ENCODE data around the gene CASZ1.

The CASZ1 gene

GRCh38 chr1:10829067-10829818 lies 32.8 kb upstream of the CASZ1 start:
- Histone ChIP-seq H3F3A (ENCODE audit: insufficient read depth) (no peaks in the 10 kb centered on the region), H2AFZ (ENCODE audit: low read depth, low read length, severe bottlenecking) (no peak overlapping the region), H3K9me2 (replicated peaks; ENCODE audit: insufficient read depth, low read length) (no peaks in the 10 kb centered on the region), H3K9me3 (ENCODE audit: insufficient read depth, low read length) (no peaks in the 10 kb centered on the region), H3K36me3 (ENCODE audit: low read length) (no peaks in the 10 kb centered on the region), H3K79me2 (ENCODE audit: insufficient read depth, low read length) (no peaks in the 10 kb centered on the region), H3K4me2 (ENCODE audit: low read depth, low read length, poor library complexity, severe bottlenecking) (no peak overlapping the region), H3K27me3 (ENCODE audit: low read length) (no peaks in the 10 kb centered on the region), H3K27ac (ENCODE audit: low read depth, low read length) (no peak overlapping the region), H4K20me1 (ENCODE audit: low read depth, low read length) (no peaks in the 10 kb centered on the region), H3K9ac (ENCODE audit: low read length) (no peak overlapping the region), H3K4me3 (ENCODE audit: insufficient read depth, low read length, poor library complexity, severe bottlenecking) (no peak overlapping the region)
- TF ChIP-seq EZH2phosphoT487 (conservative IDR thresholded peaks at IDR 0.05; ENCODE audit: low read length) (no peak), CTCF (IDR thresholded peaks at IDR 0.05; ENCODE audit: insufficient read depth, low read length, poor library complexity, severe bottlenecking) (no peak)

GRCh38 chr1:10827377-10828333 lies 31.2 kb upstream of the CASZ1 start:
- Histone ChIP-seq H3K36me3 (ENCODE audit: low read length) (no peaks in the 10 kb centered on the region), H3K27ac (ENCODE audit: low read depth, low read length) (no peak overlapping the region), H3K4me3 (ENCODE audit: insufficient read depth, low read length, poor library complexity, severe bottlenecking) (no peak overlapping the region), H3K79me2 (ENCODE audit: insufficient read depth, low read length) (no peaks in the 10 kb centered on the region), H4K20me1 (ENCODE audit: low read depth, low read length) (no peaks in the 10 kb centered on the region), H3K9me3 (ENCODE audit: insufficient read depth, low read length) (no peaks in the 10 kb centered on the region), H3K9ac (ENCODE audit: low read length) (no peak overlapping the region), H3K4me2 (ENCODE audit: low read depth, low read length, poor library complexity, severe bottlenecking) (no peak overlapping the region), H3K9me2 (replicated peaks; ENCODE audit: insufficient read depth, low read length) (no peaks in the 10 kb centered on the region), H2AFZ (ENCODE audit: low read depth, low read length, severe bottlenecking) (no peak overlapping the region), H3F3A (ENCODE audit: insufficient read depth) (no peaks in the 10 kb centered on the region), H3K27me3 (ENCODE audit: low read length) (no peaks in the 10 kb centered on the region)
- TF ChIP-seq CTCF (IDR thresholded peaks at IDR 0.05; ENCODE audit: insufficient read depth, low read length, poor library complexity, severe bottlenecking): no peak
- no peak for TF ChIP-seq EZH2phosphoT487 (conservative IDR thresholded peaks at IDR 0.05; ENCODE audit: low read length)

GRCh38 chr1:10825592-10825991 lies 29.1 kb upstream of the CASZ1 start:
- Histone ChIP-seq H3K27me3 (ENCODE audit: low read length) (no peaks in the 10 kb centered on the region), H2AFZ (ENCODE audit: low read depth, low read length, severe bottlenecking) (no peak overlapping the region), H3F3A (ENCODE audit: insufficient read depth) (no peaks in the 10 kb centered on the region), H3K9ac (ENCODE audit: low read length) (no peak overlapping the region), H3K9me2 (replicated peaks; ENCODE audit: insufficient read depth, low read length) (no peaks in the 10 kb centered on the region), H3K4me3 (ENCODE audit: insufficient read depth, low read length, poor library complexity, severe bottlenecking) (no peak overlapping the region), H3K9me3 (ENCODE audit: insufficient read depth, low read length) (no peaks in the 10 kb centered on the region), H3K4me2 (ENCODE audit: low read depth, low read length, poor library complexity, severe bottlenecking) (no peak overlapping the region), H3K79me2 (ENCODE audit: insufficient read depth, low read length) (no peaks in the 10 kb centered on the region), H3K27ac (ENCODE audit: low read depth, low read length) (no peak overlapping the region), H4K20me1 (ENCODE audit: low read depth, low read length) (no peaks in the 10 kb centered on the region), H3K36me3 (ENCODE audit: low read length) (no peaks in the 10 kb centered on the region)
- no peak for TF ChIP-seq EZH2phosphoT487 (conservative IDR thresholded peaks at IDR 0.05; ENCODE audit: low read length)
- TF ChIP-seq CTCF (IDR thresholded peaks at IDR 0.05; ENCODE audit: insufficient read depth, low read length, poor library complexity, severe bottlenecking): no peak
